ENCODE results near the gene LPP.

DNA sequence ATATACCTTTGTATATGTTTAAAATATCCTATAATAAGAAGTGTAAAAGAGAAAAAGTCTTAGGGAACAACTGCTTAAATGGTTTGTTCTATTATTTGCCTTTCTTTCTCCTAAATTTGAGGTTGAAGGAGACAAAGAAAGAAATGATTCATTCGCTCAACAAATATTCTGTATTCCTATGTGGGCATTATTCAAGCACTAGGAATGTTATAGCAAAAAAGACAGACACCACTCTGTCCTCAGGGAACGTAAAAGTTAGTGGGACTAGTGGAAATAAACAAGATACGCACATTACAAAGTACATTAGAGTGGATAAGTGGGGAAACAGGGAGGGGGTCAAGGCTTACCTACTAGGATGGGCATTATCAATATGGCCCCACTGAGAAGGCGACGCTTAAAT, 332.2 kb downstream of the LPP start:
- TF ChIP-seq POLR2A (IDR thresholded peaks at IDR 0.05; ENCODE audit: low read length), result no peak
- TF ChIP-seq GATA1 (IDR thresholded peaks at IDR 0.05; ENCODE audit: low read depth, low read length), result no peak
